MM.1S (cell line): ENCODE measurements around the gene R3HDML.

ENCODE experiments used
- EZH2 ChIP-seq: fragments of 300-600 bp; sonication (generic); optimal IDR thresholded peaks from 2 replicates; pipeline ENCODE3; 2017; ENCODE audit warnings: low read depth, mild to moderate bottlenecking, antibody characterized with exemption, low read length, mixed read lengths
- EZH2phosphoT487 ChIP-seq: fragments of 300-600 bp; sonication (generic); IDR thresholded peaks from 2 replicates; pipeline ENCODE4 v1.6.1; 2018; ENCODE audit warnings: antibody characterized with exemption, low read length
- TF ChIP-seq, protein P1 (sequence below): fragments of 300-600 bp; sonication (generic); IDR thresholded peaks from 2 replicates; pipeline ENCODE4 v1.5.1; 2016; ENCODE audit warnings: antibody characterized with exemption, low read length, mixed read lengths

DNA sequence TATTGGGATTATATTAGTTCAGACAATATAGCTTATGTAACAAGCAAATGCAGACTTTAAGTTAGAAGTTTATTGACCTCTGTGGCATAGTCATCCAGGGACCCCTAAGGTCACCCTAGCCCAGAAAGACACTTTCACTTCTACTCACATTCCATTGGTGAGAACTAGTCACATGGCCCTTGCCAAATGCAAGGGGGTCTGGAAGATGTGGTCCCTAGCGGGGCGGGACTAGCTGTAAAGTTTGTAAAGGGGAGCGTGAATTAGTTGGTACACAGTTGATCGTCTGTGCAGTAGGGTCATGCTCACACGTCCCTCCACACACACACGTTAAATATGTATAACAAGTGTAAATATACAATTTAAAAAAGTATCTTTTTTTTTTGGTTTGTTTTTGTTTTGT is 27.9 kb downstream of the R3HDML start:
- TF ChIP-seq, protein P1, sequence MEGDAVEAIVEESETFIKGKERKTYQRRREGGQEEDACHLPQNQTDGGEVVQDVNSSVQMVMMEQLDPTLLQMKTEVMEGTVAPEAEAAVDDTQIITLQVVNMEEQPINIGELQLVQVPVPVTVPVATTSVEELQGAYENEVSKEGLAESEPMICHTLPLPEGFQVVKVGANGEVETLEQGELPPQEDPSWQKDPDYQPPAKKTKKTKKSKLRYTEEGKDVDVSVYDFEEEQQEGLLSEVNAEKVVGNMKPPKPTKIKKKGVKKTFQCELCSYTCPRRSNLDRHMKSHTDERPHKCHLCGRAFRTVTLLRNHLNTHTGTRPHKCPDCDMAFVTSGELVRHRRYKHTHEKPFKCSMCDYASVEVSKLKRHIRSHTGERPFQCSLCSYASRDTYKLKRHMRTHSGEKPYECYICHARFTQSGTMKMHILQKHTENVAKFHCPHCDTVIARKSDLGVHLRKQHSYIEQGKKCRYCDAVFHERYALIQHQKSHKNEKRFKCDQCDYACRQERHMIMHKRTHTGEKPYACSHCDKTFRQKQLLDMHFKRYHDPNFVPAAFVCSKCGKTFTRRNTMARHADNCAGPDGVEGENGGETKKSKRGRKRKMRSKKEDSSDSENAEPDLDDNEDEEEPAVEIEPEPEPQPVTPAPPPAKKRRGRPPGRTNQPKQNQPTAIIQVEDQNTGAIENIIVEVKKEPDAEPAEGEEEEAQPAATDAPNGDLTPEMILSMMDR = no peak
- TF ChIP-seq EZH2 (no peak), EZH2phosphoT487 (no peak)
